Coronary artery (tissue), 2 donors: ENCODE measurements around the gene TRA2A.
"Not testable (repeated sequence)": the region's sequence is repeated elsewhere in the genome, so short reads cannot be mapped to it uniquely, and the experiment has no call there.

ENCODE experiments used
- DNase-seq: peaks from one replicate; pipeline ENCODE4 v3.0.0-alpha.2; 2017; ENCODE audit warnings: low spot score
- H3K27ac ChIP-seq, 2 donors: fragments of 200-600 bp; sonication (generic); one replicate each; pipeline ENCODE4 v1.5.1; 2016 to 2019
- H3K4me3 ChIP-seq: fragments of 200-600 bp; sonication (generic); 2 replicates; pipeline ENCODE4 v1.5.1; 2016; ENCODE audit warnings: mild to moderate bottlenecking, moderate library complexity
- TF ChIP-seq, protein P1 (sequence below): fragments of 200-600 bp; sonication (generic); IDR thresholded peaks from one replicate; pipeline ENCODE4 v1.5.1; 2019; ENCODE audit warnings: antibody characterized with exemption

Gene TRA2A

DNA sequence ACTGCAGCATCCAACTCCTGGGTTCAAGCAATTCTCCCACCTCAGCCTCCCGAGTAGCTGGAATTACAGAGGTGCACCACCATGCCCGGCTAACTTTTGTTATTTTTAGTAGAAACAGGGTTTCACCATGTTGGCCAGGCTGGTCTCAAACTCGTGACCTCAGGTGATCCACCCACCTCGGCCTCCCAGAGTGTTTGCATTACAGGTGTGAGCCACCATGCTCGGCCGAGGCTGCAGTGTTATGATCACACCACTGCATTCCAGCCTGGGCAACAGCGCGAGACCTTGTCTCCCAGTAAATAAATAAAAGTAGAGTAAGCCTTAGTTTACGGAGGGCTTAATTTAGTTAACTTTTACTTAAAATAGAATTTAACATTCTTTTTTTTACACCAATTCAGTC is 37.8 kb downstream of the TRA2A start:
- no peak for DNase-seq
- H3K27ac ChIP-seq: no peak overlapping the region
- TF ChIP-seq, protein P1, sequence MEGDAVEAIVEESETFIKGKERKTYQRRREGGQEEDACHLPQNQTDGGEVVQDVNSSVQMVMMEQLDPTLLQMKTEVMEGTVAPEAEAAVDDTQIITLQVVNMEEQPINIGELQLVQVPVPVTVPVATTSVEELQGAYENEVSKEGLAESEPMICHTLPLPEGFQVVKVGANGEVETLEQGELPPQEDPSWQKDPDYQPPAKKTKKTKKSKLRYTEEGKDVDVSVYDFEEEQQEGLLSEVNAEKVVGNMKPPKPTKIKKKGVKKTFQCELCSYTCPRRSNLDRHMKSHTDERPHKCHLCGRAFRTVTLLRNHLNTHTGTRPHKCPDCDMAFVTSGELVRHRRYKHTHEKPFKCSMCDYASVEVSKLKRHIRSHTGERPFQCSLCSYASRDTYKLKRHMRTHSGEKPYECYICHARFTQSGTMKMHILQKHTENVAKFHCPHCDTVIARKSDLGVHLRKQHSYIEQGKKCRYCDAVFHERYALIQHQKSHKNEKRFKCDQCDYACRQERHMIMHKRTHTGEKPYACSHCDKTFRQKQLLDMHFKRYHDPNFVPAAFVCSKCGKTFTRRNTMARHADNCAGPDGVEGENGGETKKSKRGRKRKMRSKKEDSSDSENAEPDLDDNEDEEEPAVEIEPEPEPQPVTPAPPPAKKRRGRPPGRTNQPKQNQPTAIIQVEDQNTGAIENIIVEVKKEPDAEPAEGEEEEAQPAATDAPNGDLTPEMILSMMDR: no peak
- H3K4me3 ChIP-seq: no peak overlapping the region

DNA sequence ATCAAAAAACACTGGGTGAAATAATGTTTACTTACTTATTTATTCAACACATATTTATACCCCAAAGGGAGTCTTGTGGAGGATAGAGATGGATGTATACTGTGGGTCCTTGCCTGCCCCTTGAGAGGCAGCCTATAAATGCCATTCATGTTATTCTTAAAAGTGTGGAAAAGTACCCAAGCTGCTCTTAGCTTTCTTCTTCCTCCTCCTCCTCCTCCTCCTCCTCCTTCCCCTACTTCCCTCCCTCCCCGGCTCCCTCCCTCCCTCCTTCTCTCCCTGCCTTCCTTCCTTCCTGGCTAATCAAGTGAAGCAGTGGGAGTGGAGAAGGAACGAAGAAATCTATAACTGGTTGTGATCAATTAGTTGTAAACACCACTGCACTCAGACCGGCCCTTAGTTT is 40.3 kb downstream of the TRA2A start:
- TF ChIP-seq, protein P1: no peak
- H3K4me3 ChIP-seq: peak overlapping the region; percentile 76
- DNase-seq: no peak
- no peak overlapping the region for H3K27ac ChIP-seq

DNA sequence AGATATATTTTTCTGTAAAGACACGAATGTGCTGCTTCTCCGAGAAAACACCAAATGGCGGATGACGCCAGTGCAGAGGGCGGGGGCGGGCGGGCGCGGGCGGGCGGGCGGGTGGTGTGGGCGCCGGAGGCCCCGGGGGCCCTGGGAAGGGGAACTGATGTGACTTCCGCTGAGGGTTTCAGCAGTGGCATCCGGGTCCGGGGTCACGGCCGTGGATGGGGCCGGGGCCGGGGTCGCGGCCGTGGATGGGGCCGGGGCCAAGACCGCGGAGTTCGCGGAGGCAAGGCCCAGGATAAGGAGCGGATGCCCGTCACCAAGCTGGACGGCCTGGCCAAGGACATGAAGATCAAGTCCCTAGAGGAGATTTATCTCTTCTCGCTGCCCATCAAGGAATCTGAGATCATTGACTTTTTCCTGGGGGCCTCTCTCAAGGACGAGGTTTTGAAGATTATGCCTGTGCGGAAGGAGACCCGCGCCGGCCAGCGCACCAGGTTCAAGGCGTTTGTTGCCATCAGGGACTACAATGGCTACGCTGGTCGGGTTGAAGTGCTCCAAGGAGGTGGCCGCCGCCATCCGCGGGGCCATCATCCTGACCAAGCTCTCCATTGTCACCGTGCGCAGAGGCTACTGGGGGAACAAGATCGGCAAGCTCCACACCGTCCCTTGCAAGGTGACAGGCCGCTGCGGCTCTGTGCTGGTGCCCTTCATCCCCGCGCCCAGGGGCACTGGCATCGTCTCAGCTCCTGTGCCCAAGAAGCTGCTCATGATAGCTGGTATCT is 41.2 kb downstream of the TRA2A start:
- DNase-seq: no peak
- peak overlapping the region; percentile 76 for H3K4me3 ChIP-seq
- H3K27ac ChIP-seq: peak overlapping the region; percentile 3 to 40
- TF ChIP-seq, protein P1: no peak

DNA sequence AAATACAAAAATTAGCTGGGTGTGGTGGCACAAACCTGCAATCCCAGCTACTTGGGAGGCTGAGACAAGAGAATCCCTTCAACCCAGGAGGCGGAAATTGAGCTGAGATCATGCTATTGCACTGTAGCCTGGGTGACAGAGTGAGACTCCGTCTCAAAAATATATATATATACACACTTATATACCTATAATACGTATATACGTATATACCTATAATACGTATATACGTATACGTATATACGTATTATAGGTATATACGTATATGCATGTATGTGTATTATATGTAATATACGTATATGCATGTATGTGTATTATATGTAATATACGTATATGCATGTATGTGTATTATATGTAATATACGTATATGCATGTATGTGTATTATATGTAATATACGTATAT is 43.1 kb downstream of the TRA2A start:
- H3K27ac ChIP-seq, DNase-seq, H3K4me3 ChIP-seq: not testable (repeated sequence)

DNA sequence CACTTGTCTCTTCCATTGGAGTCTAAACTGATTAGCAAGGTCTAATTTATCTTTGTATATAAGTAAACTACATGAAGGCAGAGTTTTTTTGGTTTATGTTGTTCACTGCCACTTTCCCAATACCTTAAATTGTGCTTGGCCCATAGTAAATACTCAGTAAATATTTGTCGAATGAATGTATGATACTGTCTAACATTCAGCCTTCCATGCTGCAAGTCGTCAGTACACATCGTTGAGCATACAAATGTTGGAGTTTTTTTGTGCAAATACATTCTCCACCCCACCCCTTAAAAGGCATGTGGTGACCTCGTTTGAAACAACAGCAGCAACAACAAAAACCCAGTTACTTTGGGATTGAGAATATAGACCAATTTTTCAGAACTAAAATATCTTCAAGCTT is 44.1 kb downstream of the TRA2A start:
- H3K4me3 ChIP-seq: no peak overlapping the region
- TF ChIP-seq, protein P1: no peak
- H3K27ac ChIP-seq: no peak overlapping the region
- DNase-seq: no peak

GRCh38 chr7:23486002-23486773 is 45.6 kb downstream of the TRA2A start:
- DNase-seq: no peak
- TF ChIP-seq, protein P1: no peak
- no peak overlapping the region for H3K27ac ChIP-seq

DNA sequence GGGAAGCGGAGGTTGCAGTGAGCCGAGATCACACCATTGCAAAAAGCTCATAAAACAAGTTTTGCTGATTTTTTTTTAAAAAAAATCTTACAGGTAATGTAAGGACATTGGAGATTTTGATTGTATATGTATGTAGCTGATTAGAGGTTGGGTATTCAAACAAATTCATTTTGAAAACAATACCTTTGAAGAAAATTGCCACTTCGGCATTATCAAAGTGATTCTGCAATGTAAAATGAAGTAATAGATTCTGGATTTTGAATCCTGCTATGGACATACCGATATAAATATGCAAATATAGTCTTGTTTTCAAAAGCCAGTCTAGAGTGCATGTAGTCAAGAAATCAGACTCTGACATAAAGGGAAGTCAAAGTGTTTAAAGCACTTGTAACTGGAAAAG is 49.1 kb downstream of the TRA2A start:
- H3K4me3 ChIP-seq: no peak overlapping the region
- no peak overlapping the region for H3K27ac ChIP-seq
- DNase-seq: no peak
- TF ChIP-seq, protein P1: no peak

More at GRCh38 chr7:23486002-23486773, 45.6 kb downstream of the TRA2A start:
- no peak overlapping the region for H3K4me3 ChIP-seq
